ENCODE data around the gene ASS1.

DNA sequence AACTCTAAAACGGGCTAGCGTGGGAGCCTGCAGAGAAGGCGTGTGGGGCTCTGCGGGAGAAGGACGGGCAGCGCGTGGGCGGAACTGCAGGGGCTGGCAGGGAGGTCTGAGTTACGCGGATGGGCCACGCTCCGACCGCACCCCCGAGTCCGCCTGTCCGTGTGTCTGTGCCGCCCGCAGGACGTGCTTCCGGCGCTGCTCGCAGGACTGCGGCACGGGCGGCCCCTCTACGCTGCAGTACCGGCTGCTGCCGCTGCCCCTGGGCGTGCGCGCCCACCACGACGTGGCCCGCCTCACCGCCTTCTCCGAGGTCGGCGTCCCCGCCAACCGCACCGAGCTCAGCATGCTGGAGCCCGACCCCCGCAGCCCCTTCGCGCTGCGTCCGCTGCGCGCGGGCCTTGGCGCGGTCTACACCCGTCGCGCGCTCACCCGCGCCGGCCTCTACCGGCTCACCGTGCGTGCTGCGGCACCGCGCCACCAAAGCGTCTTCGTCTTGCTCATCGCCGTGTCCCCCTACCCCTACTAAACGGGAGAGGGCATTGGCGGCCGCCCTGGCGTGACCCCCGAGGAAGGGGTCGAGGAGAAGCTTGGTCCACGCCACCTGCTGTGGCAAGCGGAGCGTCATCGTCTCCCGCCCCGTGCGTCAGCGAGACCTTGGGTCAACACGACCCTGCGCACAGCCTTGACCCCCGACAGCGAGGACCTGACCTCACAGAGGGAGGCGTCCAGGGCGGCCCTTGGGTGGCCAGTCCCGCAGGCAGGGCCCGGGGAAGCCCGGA lies 11.4 kb upstream of the ASS1 start:
- no peak for TF ChIP-seq EZH2 (IDR thresholded peaks at IDR 0.05; ENCODE audit: low read depth)
- TF ChIP-seq, protein P1, sequence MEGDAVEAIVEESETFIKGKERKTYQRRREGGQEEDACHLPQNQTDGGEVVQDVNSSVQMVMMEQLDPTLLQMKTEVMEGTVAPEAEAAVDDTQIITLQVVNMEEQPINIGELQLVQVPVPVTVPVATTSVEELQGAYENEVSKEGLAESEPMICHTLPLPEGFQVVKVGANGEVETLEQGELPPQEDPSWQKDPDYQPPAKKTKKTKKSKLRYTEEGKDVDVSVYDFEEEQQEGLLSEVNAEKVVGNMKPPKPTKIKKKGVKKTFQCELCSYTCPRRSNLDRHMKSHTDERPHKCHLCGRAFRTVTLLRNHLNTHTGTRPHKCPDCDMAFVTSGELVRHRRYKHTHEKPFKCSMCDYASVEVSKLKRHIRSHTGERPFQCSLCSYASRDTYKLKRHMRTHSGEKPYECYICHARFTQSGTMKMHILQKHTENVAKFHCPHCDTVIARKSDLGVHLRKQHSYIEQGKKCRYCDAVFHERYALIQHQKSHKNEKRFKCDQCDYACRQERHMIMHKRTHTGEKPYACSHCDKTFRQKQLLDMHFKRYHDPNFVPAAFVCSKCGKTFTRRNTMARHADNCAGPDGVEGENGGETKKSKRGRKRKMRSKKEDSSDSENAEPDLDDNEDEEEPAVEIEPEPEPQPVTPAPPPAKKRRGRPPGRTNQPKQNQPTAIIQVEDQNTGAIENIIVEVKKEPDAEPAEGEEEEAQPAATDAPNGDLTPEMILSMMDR (conservative IDR thresholded peaks at IDR 0.05), result peak; percentile 37; the same call in 1 of the 2 replicates

All from PC-9 (cell line).